ENCODE results near the gene CKAP2L. TPM values are rescaled to one million over a fixed set of nuclear protein-coding genes. Genes with fewer than 3 reads are reported as not detected.
"Not testable (repeated sequence)": the region's sequence is repeated elsewhere in the genome, so short reads cannot be mapped to it uniquely, and the experiment has no call there.

Gene CKAP2L
- total RNA-seq, 2 donors from 2014 or later, result 6.4 to 13.5 TPM

- Histone ChIP-seq H3K4me1 (no peaks in the 10 kb centered on the region), H3K27me3 (no peaks in the 10 kb centered on the region), H3K9me3 (no peaks in the 10 kb centered on the region), H3K4me3 (no peak overlapping the region), H3K36me3 (no peaks in the 10 kb centered on the region), H3K9ac (ENCODE audit: low read depth in 2 of 2, low read length in 2 of 2) (no peak overlapping the region), H3K27ac (no peak overlapping the region)
- intact Hi-C loops (cut with DNase I), result no loop called here
- TF ChIP-seq, protein P1, sequence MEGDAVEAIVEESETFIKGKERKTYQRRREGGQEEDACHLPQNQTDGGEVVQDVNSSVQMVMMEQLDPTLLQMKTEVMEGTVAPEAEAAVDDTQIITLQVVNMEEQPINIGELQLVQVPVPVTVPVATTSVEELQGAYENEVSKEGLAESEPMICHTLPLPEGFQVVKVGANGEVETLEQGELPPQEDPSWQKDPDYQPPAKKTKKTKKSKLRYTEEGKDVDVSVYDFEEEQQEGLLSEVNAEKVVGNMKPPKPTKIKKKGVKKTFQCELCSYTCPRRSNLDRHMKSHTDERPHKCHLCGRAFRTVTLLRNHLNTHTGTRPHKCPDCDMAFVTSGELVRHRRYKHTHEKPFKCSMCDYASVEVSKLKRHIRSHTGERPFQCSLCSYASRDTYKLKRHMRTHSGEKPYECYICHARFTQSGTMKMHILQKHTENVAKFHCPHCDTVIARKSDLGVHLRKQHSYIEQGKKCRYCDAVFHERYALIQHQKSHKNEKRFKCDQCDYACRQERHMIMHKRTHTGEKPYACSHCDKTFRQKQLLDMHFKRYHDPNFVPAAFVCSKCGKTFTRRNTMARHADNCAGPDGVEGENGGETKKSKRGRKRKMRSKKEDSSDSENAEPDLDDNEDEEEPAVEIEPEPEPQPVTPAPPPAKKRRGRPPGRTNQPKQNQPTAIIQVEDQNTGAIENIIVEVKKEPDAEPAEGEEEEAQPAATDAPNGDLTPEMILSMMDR (IDR thresholded peaks at IDR 0.05), result no peak
- DNase-seq, result no peak
These were observed 42.4 kb downstream of the CKAP2L start for GRCh38 chr2:112721819-112722522.

- Histone ChIP-seq H3K4me3 (no peak within 1 kb of the TSS), H3K9ac (ENCODE audit: low read depth in 2 of 2, low read length in 2 of 2) (no peak within 1 kb of the TSS), H3K4me1 (no peaks in the 10 kb centered on the region), H3K36me3 (no peaks in the 10 kb centered on the region), H3K27me3 (no peaks in the 10 kb centered on the region), H3K27ac (no peak within 1 kb of the TSS), H3K9me3 (no peaks in the 10 kb centered on the region)
- intact Hi-C loops (cut with DNase I), result no loop called here
- TF ChIP-seq, protein P1 (IDR thresholded peaks at IDR 0.05), result no peak
- no peak for DNase-seq
These were observed 43.6 kb downstream of the CKAP2L start, which contains the start of gene NT5DC4 for GRCh38 chr2:112720785-112721184. Gene NT5DC4, plus strand, starts transcription at chr2:112721020. Its CDS starts 60 bp downstream, at chr2:112721080.

GRCh38 chr2:112718863-112719370, 45.5 kb downstream of the CKAP2L start:
- Histone ChIP-seq H3K36me3 (no peaks in the 10 kb centered on the region), H3K4me1 (no peaks in the 10 kb centered on the region), H3K4me3 (no peak overlapping the region), H3K27me3 (no peaks in the 10 kb centered on the region), H3K9ac (ENCODE audit: low read depth in 2 of 2, low read length in 2 of 2) (no peak overlapping the region), H3K27ac (no peak overlapping the region), H3K9me3 (no peaks in the 10 kb centered on the region)
- TF ChIP-seq, protein P1 (IDR thresholded peaks at IDR 0.05), result no peak
- intact Hi-C loops (cut with DNase I), result no loop called here
- DNase-seq, result no peak

DNA sequence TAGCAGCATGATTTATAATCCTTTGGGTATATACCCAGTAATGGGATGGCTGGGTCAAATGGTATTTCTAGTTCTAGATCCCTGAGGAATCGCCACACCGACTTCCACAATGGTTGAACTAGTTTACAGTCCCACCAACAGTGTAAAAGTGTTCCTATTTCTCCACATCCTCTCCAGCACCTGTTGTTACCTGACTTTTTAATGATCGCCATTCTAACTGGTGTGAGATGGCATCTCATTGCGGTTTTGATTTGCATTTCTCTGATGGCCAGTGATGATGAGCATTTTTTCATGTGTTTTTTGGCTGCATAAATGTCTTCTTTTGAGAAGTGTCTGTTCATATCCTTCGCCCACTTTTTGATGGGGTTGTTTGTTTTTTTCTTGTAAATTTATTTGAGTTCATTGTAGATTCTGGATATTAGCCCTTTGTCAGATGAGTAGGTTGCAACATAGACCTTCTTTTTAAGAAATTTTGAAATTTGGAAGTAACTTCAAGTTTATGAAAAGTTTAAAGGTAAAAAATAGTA, 47.5 kb downstream of the CKAP2L start:
- H3K36me3 ChIP-seq; H3K4me1 ChIP-seq; H3K27me3 ChIP-seq; H3K27ac ChIP-seq; H3K9me3 ChIP-seq; intact Hi-C loops (cut with DNase I); H3K9ac ChIP-seq (ENCODE audit: low read depth in 2 of 2, low read length in 2 of 2); H3K4me3 ChIP-seq; DNase-seq: not testable (repeated sequence)

DNA sequence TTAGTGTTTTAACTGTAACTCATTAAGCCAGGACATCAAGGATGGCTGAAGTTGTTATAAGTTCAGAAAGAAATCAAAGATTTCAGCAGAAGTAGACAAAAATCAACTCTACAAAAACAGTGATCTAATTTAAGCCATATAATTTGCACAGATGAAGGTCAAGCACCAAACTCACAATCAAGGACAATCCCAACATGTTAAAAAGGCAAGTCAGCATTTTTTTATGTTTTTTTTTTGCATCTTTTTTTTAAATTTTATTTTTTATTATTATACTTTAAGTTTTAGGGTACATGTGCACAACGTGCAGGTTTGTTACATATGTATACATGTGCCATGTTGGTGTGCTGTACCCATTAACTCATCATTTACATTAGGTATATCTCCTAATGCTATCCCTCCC, 48.3 kb downstream of the CKAP2L start:
- H3K27me3 ChIP-seq; H3K4me3 ChIP-seq; DNase-seq; intact Hi-C loops (cut with DNase I); H3K9ac ChIP-seq (ENCODE audit: low read depth in 2 of 2, low read length in 2 of 2); H3K27ac ChIP-seq; H3K36me3 ChIP-seq; H3K9me3 ChIP-seq; H3K4me1 ChIP-seq: not testable (repeated sequence)

- no peaks in the 10 kb centered on the region for H3K27me3 ChIP-seq
- H3K4me3 ChIP-seq, result no peak overlapping the region
- no peaks in the 10 kb centered on the region for H3K9me3 ChIP-seq
- H3K36me3 ChIP-seq, result no peaks in the 10 kb centered on the region
- no peak overlapping the region for H3K27ac ChIP-seq
- TF ChIP-seq, protein P1 (IDR thresholded peaks at IDR 0.05), result no peak
- intact Hi-C loops (cut with DNase I), result no loop called here
- H3K4me1 ChIP-seq, result no peaks in the 10 kb centered on the region
- H3K9ac ChIP-seq (ENCODE audit: low read depth in 2 of 2, low read length in 2 of 2), result no peak overlapping the region
- no peak for DNase-seq
These were observed 49.4 kb downstream of the CKAP2L start for GRCh38 chr2:112714836-112715631.
